CD4-positive, alpha-beta T cell (primary cell): ENCODE results near the gene UGT1A10. TPM values are rescaled to one million over a fixed set of nuclear protein-coding genes. Genes with fewer than 3 reads are reported as not detected.

Experiments used
- ATAC-seq: fragments of 200-7000 bp; cut with Tn5 transposase; one replicate; pipeline ENCODE4 v1.10.0; 2022; ENCODE audit warnings: mild to moderate bottlenecking; ENCODE audit not compliant: poor library complexity
- CTCF ChIA-PET: fragments of 350-600 bp; sonication (Branson Sonifier 250); formaldehyde crosslinking; loops from one replicate; lab custom pipeline; 2021; ENCODE audit warnings: antibody characterized with exemption, inconsistent platforms; lab: Charles Lee
- POLR2A ChIA-PET: fragments of 350-600 bp; sonication (Branson Sonifier 250); formaldehyde crosslinking; loops from one replicate; lab custom pipeline; 2021; ENCODE audit warnings: antibody characterized with exemption, inconsistent platforms; lab: Charles Lee
- DNase-seq, 14 experiments: peaks; one replicate each; pipeline ENCODE4 v3.0.0-alpha.2; 2013 to 2020; ENCODE audit warnings: mixed read lengths in 2 of 14
- H3K27ac ChIP-seq, 2 donors: one replicate each; pipeline versions ENCODE4 v1.5.1 to v1.7.0; 2013; ENCODE audit warnings: low read length in 2 of 2, low read depth in 1 of 2, mild to moderate bottlenecking in 1 of 2
- H3K27me3 ChIP-seq, 2 experiments: 1 replicate in 1 of 2; 2 replicates in 1 of 2; pipeline versions ENCODE4 v1.6.1 to v1.7.0; 2013; ENCODE audit warnings: low read length in 2 of 2, control low read depth in 1 of 2, mild to moderate bottlenecking in 1 of 2, moderate library complexity in 1 of 2; ENCODE audit not compliant: insufficient read depth in 2 of 2, control insufficient read depth in 1 of 2
- H3K36me3 ChIP-seq: one replicate; pipeline ENCODE4 v1.6.1; 2013; ENCODE audit warnings: low read length, control low read depth; ENCODE audit not compliant: insufficient read depth
- H3K4me1 ChIP-seq: one replicate; pipeline ENCODE4 v1.6.1; 2013; ENCODE audit warnings: low read length, control low read depth; ENCODE audit not compliant: insufficient read depth
- H3K4me3 ChIP-seq: one replicate; pipeline ENCODE4 v1.5.1; 2013; ENCODE audit warnings: mild to moderate bottlenecking, low read length, moderate library complexity
- H3K9me3 ChIP-seq, 2 experiments: 1 replicate in 1 of 2; 2 replicates in 1 of 2; pipeline versions ENCODE4 v1.6.1 to v1.7.0; 2013; ENCODE audit warnings: low read length in 2 of 2, mild to moderate bottlenecking in 2 of 2, control low read depth in 1 of 2, moderate library complexity in 1 of 2; ENCODE audit not compliant: control insufficient read depth in 1 of 2, insufficient read depth in 1 of 2
- H3K27ac Mint-ChIP-seq: one replicate; pipeline ENCODE4 v1.8.0; 2020; ENCODE audit warnings: mixed read lengths
- H3K27me3 Mint-ChIP-seq: one replicate; pipeline ENCODE4 v1.8.0; 2021; ENCODE audit warnings: mixed read lengths
- H3K36me3 Mint-ChIP-seq: one replicate; pipeline ENCODE4 v1.8.0; 2021; ENCODE audit warnings: low read depth, mixed read lengths
- H3K4me1 Mint-ChIP-seq: one replicate; pipeline ENCODE4 v1.8.0; 2021; ENCODE audit warnings: low read depth, mixed read lengths
- H3K4me3 Mint-ChIP-seq: one replicate; pipeline ENCODE4 v1.8.0; 2020; ENCODE audit warnings: mild to moderate bottlenecking, mixed read lengths
- H3K9me3 Mint-ChIP-seq: one replicate; pipeline ENCODE4 v1.8.0; 2020; ENCODE audit warnings: mixed read lengths
- CTCF ChIP-seq: fragments of 200-600 bp; IDR thresholded peaks from one replicate; pipeline ENCODE4 v1.8.0; 2022; ENCODE audit warnings: antibody characterized with exemption, mild to moderate bottlenecking
- intact Hi-C, 2 experiments: fragments of 100-400 bp; cut with DNase I in 1 of 2; cut with micrococcal nuclease in 1 of 2; formaldehyde crosslinking; loops; one replicate each; pipeline versions ENCODE4 v1.15.1 to v1.9.0; 2023 to 2025; cut with DNase I, micrococcal nuclease
- total RNA-seq, 174 experiments: library from RNA in 2 of 174; stranded (reverse) in 2 of 174; gene quantifications; one replicate each; pipeline ENCODE4 v1.2.3 and lab custom pipeline; 2021 to 2026

The UGT1A10 gene
- total RNA-seq, 2 experiments from 2014 or later, result not detected

- Histone ChIP-seq H3K27me3 (peaks cover 0 to 5% of the 10 kb centered on the region in 2 experiments), H3K36me3 (no peaks in the 10 kb centered on the region), H3K27ac (no peak overlapping the region), H3K4me1 (no peaks in the 10 kb centered on the region), H3K4me3 (no peak overlapping the region), H3K9me3 (peaks cover 0 to 8% of the 10 kb centered on the region in 2 experiments)
- Mint-ChIP-seq H3K4me3 (no peak overlapping the region), H3K36me3 (no peaks in the 10 kb centered on the region), H3K27me3 (peaks cover 12% of the 10 kb centered on the region), H3K27ac (no peak overlapping the region), H3K9me3 (no peaks in the 10 kb centered on the region), H3K4me1 (no peaks in the 10 kb centered on the region)
- no peak for TF ChIP-seq CTCF
- no peak for ATAC-seq
- no peak for DNase-seq
- ChIA-PET POLR2A (no interaction called here), CTCF (no interaction called here)
- intact Hi-C loops, result no loop called here
Observed at GRCh38 chr2:233789554-233789953, 153.3 kb downstream of the UGT1A10 start.

- Histone ChIP-seq H3K9me3 (peaks cover 0 to 8% of the 10 kb centered on the region in 2 experiments), H3K36me3 (no peaks in the 10 kb centered on the region), H3K4me1 (no peaks in the 10 kb centered on the region), H3K27ac (no peak overlapping the region), H3K4me3 (no peak overlapping the region), H3K27me3 (no peaks in the 10 kb centered on the region)
- Mint-ChIP-seq H3K36me3 (no peaks in the 10 kb centered on the region), H3K4me3 (no peak overlapping the region), H3K27ac (no peak overlapping the region), H3K4me1 (no peaks in the 10 kb centered on the region), H3K9me3 (no peaks in the 10 kb centered on the region), H3K27me3 (peaks cover 2% of the 10 kb centered on the region)
- POLR2A ChIA-PET, result no interaction called here
- ATAC-seq, result no peak
- CTCF ChIA-PET, result no interaction called here
- TF ChIP-seq CTCF, result no peak
- no peak for DNase-seq
- intact Hi-C loops, result no loop called here
Observed at GRCh38 chr2:233791151-233791882, 155.1 kb downstream of the UGT1A10 start.

GRCh38 chr2:233791883-233792329, 155.7 kb downstream of the UGT1A10 start:
- TF ChIP-seq CTCF, result no peak

More at GRCh38 chr2:233791883-233792329, 155.7 kb downstream of the UGT1A10 start:
- no peak for ATAC-seq
- H3K27ac Mint-ChIP-seq, result no peak overlapping the region
- no peaks in the 10 kb centered on the region for H3K9me3 Mint-ChIP-seq
- intact Hi-C loops, result no loop called here
- CTCF ChIA-PET, result no interaction called here
- no peak for DNase-seq
- Histone ChIP-seq H3K4me3 (no peak overlapping the region), H3K36me3 (no peaks in the 10 kb centered on the region), H3K4me1 (no peaks in the 10 kb centered on the region), H3K9me3 (peaks cover 0 to 8% of the 10 kb centered on the region in 2 experiments), H3K27me3 (no peaks in the 10 kb centered on the region), H3K27ac (no peak overlapping the region)
- POLR2A ChIA-PET, result no interaction called here
- H3K27me3 Mint-ChIP-seq, result no peaks in the 10 kb centered on the region
- no peaks in the 10 kb centered on the region for H3K4me1 Mint-ChIP-seq
- no peaks in the 10 kb centered on the region for H3K36me3 Mint-ChIP-seq
- H3K4me3 Mint-ChIP-seq, result no peak overlapping the region
